ENCODE data around the gene RIMBP2.

RIMBP2 gene

DNA sequence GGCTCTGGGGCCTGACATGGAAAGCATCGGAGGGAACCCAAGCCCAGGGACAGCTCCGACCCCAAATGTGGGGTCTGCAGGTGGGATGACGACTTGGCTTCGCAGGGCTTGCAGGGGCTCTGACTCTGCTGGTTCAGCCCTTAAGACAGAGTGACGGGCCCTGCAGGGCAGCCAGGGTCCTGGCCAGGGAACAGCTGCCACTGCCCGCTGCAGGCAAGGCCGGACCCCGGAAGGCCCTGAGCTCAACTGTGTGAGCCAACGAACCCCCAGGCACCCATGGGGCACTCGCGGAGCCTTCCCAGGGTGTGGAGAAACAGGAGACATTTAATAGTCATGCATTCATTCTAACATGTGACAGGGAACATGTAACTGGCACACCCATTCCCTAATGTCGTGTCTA, 257.8 kb downstream of the RIMBP2 start:
- DNase-seq = no peak

GRCh38 chr12:130457215-130457614, 258.9 kb downstream of the RIMBP2 start:
- DNase-seq = no peak

DNA sequence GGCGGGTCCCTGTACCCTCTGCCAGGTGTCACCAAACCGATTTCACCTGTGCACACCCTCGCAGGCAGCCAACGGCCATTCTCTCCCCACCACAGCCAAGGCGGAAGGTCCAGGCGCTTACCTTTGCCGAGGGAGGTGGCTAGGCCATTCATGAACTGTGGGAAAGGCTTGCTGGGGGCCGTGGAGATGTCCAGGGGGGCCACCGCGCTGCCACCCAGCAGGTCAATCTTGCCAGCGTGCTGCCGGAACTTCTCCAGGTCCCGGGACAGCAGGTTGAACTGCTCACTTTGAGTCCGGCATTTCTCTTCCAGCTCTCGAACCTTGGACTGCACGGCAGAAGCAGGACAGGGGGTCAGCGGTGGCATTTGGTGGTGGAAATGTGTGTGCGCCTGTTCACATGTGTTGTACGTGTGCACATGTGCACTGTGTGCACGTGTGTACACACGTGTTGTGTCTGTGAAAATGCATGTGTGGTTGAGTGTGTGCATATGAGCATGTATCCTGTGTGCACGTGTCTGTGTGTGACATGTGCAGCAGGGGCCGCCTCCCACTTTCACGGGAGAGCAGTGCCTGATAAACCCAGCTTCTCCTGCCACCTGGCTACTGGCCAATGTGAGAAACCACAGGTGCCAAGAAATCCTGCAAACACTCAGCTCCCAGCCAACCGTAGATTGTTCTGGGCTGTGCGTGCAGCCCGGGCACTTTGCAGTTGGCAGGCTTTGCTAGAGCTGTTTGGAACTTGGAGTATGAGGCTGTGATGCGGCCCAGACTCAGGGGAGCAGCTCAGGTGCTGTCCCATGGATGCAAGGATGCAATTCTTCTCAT, 259.5 kb downstream of the RIMBP2 start:
- no peak for DNase-seq

- DNase-seq = no peak
These were observed 260.9 kb downstream of the RIMBP2 start for GRCh38 chr12:130455161-130455560.

- DNase-seq = no peak
These were observed 261.8 kb downstream of the RIMBP2 start for GRCh38 chr12:130454296-130454695.

DNA sequence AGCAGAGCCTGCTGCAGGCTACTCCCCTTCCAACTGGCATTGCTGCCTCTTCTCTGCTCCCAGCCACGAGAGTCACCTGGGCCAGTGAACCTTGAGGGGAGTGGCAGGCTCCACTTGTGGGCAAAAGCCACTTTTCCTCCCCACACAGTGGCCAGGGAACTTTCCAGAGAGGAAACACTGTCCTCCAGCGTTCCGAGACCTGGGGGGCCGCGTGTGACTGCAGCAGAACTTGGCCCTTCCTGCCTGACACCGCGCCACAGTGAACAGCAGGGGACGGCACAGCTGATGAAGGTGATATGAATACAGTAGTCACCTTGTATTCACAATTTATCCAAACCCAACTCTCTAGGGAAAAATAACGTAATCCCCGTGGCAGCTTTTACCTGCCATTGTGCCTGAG, 263.6 kb downstream of the RIMBP2 start:
- no peak for DNase-seq

DNA sequence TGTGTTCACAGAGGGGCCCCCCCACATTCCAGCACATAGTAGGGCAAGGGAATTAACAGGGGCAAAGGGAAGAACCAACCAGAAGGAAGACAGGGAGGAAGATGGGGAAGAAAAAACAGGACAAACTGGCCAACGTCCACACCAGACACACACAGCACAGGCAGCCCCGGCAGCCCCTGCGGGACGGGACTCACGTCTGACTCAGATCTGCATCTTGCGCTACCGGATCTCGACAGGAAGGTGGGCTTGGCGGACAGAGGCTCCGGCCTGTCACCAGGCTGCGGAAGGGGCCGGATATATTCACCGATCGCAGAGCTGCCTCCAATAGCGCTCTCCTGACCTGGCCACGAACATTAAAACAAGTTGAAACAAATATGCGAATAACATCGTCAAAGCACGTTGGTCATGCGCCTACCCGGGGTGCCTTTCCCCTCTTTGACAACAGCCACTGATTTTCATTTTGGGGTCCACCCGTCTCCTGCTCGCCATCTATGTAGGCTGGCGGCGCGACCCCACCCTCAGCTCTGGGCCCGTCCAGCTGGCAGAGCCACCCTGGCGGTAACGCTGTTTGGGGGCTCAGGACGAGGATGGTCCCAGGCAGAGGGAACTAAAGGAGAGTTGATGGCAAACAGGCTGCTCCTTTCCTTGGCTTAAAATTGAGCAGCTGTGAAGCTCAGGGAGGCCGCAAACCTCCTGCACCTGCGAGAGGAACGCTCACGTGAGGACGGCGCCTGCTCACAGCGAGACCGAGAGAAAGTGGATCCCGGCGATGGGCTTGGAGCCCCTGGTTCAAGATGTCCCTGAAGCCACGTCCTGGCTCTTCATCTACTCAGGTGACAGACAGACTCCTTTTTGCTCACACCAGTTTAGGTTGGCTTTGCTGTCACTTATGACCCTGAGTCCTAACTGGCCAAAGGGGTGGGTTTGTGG, 264.8 kb downstream of the RIMBP2 start:
- DNase-seq = no peak

GRCh38 chr12:130449291-130449690, 266.8 kb downstream of the RIMBP2 start:
- no peak for DNase-seq

- DNase-seq = no peak
These were observed 267.9 kb downstream of the RIMBP2 start for GRCh38 chr12:130448044-130448821.

DNA sequence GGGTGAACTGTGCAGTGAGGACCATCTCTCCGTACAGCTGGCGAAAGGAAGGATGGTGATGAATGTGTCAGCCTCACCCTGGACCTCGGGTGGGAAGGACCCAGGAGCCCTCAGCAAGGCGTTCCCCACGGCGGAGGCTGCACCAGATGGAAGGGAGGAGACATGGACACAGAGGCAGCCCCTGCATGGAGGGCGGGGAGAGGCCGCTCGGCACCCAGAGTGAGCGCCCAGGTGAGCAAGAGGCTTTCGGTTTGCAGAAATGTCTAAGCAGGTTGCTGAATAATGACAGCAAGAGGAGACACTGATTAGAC, 268.5 kb downstream of the RIMBP2 start:
- DNase-seq = no peak

GRCh38 chr12:130446846-130447654, 269.0 kb downstream of the RIMBP2 start:
- no peak for DNase-seq

GRCh38 chr12:130444986-130445385, 271.1 kb downstream of the RIMBP2 start:
- no peak for DNase-seq

DNA sequence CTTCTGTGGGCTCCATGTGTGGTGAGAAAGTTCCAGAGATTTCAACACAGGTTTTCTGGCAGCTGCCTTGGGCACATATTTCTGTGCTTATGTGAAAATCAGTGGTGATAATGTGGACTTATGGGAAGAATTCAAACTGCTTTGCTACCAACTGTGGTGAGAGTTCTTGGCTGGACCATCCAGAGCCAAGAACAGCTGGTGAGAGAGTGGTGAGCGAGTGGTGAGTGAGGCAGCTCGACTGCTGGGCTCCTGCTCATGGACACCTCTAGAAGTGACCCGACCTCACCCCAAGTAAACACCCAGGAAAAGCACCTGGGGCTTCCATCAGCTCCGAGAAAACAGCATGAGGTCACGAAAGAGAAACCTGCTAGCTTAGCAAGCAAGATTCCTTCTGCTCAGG, 272.0 kb downstream of the RIMBP2 start:
- DNase-seq = no peak

- DNase-seq = no peak
These were observed 274.0 kb downstream of the RIMBP2 start for GRCh38 chr12:130441771-130442760.

- DNase-seq = no peak
These were observed 275.6 kb downstream of the RIMBP2 start for GRCh38 chr12:130440411-130441080.

GRCh38 chr12:130439250-130439649, 276.8 kb downstream of the RIMBP2 start:
- DNase-seq = no peak

GRCh38 chr12:130438711-130439110, 277.4 kb downstream of the RIMBP2 start:
- DNase-seq = no peak

DNA sequence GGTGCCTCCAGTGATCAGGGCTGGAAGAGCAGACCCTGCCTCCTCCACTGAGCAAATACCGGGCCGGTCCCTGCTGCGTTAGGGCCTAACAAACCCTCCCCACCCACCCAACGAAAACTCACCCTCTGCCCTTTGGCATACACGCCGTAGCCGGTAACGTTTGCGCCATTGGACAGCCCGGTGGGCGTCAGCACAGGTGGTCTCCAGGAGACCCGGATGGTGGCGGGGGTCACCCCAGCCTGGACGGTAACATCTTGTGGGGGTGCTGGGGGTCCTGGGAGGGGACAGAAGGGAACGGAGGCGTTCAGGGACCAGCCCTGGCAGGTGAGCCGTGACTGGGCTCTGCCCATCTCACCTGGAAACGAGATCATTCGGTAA, 277.9 kb downstream of the RIMBP2 start:
- no peak for DNase-seq

GRCh38 chr12:130437555-130438242, 278.4 kb downstream of the RIMBP2 start:
- no peak for DNase-seq
